HCT116 (cell line): Measurements from ENCODE around the gene CSAG2. TPM values are rescaled to one million over a fixed set of nuclear protein-coding genes. Genes with fewer than 3 reads are reported as not detected.

ENCODE experiments used
- ATAC-seq: fragments of 200-7000 bp; cut with Tn5 transposase; 2 replicates; pipeline ENCODE4 v1.9.1; 2020; ENCODE audit warnings: mild to moderate bottlenecking, moderate library complexity
- BruUV-seq: library from RNA; stranded (reverse); fragments of 400-500 nt; replicated peaks from 2 replicates; lab custom pipeline; 2021; lab: Mats Ljungman, UMichigan
- CTCF ChIA-PET: fragments of 300-600 bp; sonication (Branson Sonifier 250); formaldehyde crosslinking; loops from one replicate; lab custom pipeline; 2021; ENCODE audit warnings: antibody characterized with exemption; lab: Charles Lee
- POLR2A ChIA-PET: fragments of 300-600, 350-600 bp; sonication (Branson Sonifier 250); formaldehyde crosslinking; loops from one replicate; lab custom pipeline; 2021; ENCODE audit warnings: antibody characterized with exemption; lab: Charles Lee
- RAD21 ChIA-PET, 2 experiments: fragments of 300-600 bp; sonication (Branson Sonifier 250); formaldehyde crosslinking; loops; one replicate each; lab custom pipeline; 2023; ENCODE audit warnings: low total read pairs in 2 of 2; ENCODE audit not compliant: uncharacterized antibody in 2 of 2, unreplicated experiment in 2 of 2, low non-redundant PET in 1 of 2; lab: Charles Lee
- DNase-seq: peaks from one replicate; pipeline ENCODE4 v3.0.0-alpha.2; 2010; ENCODE audit warnings: low read depth, low spot score
- H2AFZ ChIP-seq: fragments of 200-600 bp; shearing (Covaris generic), sonication (generic); 2 replicates; pipeline ENCODE4 v1.6.1; 2017; ENCODE audit warnings: low read depth, mixed run types, mixed read lengths, antibody characterized with exemption, low read length; ENCODE audit not compliant: poor library complexity, severe bottlenecking
- H3K27ac ChIP-seq: 2 replicates; pipeline ENCODE4 v1.5.1; 2012; ENCODE audit warnings: low read depth, low read length
- H3K27me3 ChIP-seq: fragments of 200-600 bp; sonication (generic); 2 replicates; pipeline ENCODE4 v1.6.1; 2016; ENCODE audit warnings: mixed run types, low read length, mixed read lengths; ENCODE audit not compliant: insufficient read depth
- H3K36me3 ChIP-seq, 2 experiments: fragments of 200-500 bp in 1 of 2; fragments of 200-600 bp in 1 of 2; sonication (Bioruptor generic) in 1 of 2; sonication (generic) in 1 of 2; 2 replicates each; pipeline versions ENCODE4 v1.5.1 to v1.6.1; 2014 to 2016; ENCODE audit warnings: low read length in 2 of 2, inconsistent platforms in 1 of 2, mixed read lengths in 1 of 2, mixed run types in 1 of 2; ENCODE audit not compliant: insufficient read depth in 2 of 2, control insufficient read depth in 1 of 2
- H3K4me1 ChIP-seq, 2 experiments: fragments of 200-600 bp in 1 of 2; sonication (generic) in 1 of 2; 2 replicates each; pipeline versions ENCODE4 v1.5.1 to v1.6.1; 2012 to 2017; ENCODE audit warnings: low read length in 2 of 2, inconsistent platforms in 1 of 2, mild to moderate bottlenecking in 1 of 2, mixed read lengths in 1 of 2, mixed run types in 1 of 2, moderate library complexity in 1 of 2; ENCODE audit not compliant: insufficient read depth in 2 of 2, control insufficient read depth in 1 of 2
- H3K4me2 ChIP-seq: fragments of 200-600 bp; sonication (generic); 2 replicates; pipeline ENCODE4 v1.6.1; 2017; ENCODE audit warnings: mixed run types, low read length, mixed read lengths
- H3K4me3 ChIP-seq, 2 experiments: fragments of 200-600 bp in 1 of 2; sonication (generic) in 1 of 2; replicated peaks in 1 of 2; 2 replicates each; pipeline ENCODE4 v1.5.1; 2011 to 2016; ENCODE audit warnings: low read length in 2 of 2, control low read depth in 1 of 2, low read depth in 1 of 2, mild to moderate bottlenecking in 1 of 2, mixed read lengths in 1 of 2, mixed run types in 1 of 2
- H3K79me2 ChIP-seq: fragments of 200-600 bp; sonication (generic); 2 replicates; pipeline ENCODE4 v1.6.1; 2017; ENCODE audit warnings: mild to moderate bottlenecking, mixed run types, low read length, moderate library complexity, mixed read lengths; ENCODE audit not compliant: insufficient read depth
- H3K9ac ChIP-seq: fragments of 200-600 bp; sonication (generic); 2 replicates; pipeline ENCODE4 v1.6.1; 2016; ENCODE audit warnings: low read length, mixed read lengths
- H3K9me2 ChIP-seq: fragments of 200-600 bp; sonication (generic), shearing (Covaris generic); 2 replicates; pipeline ENCODE4 v1.6.1; 2017; ENCODE audit warnings: mixed run types, mild to moderate bottlenecking, moderate library complexity; ENCODE audit not compliant: insufficient read depth
- H3K9me3 ChIP-seq, 2 experiments: fragments of 200-500 bp in 1 of 2; fragments of 200-600 bp in 1 of 2; sonication (Bioruptor generic) in 1 of 2; sonication (generic) in 1 of 2; 2 replicates each; pipeline ENCODE4 v1.6.1; 2014 to 2017; ENCODE audit warnings: low read length in 2 of 2, mixed read lengths in 2 of 2, inconsistent platforms in 1 of 2, low read depth in 1 of 2, mild to moderate bottlenecking in 1 of 2, mixed run types in 1 of 2, moderate library complexity in 1 of 2; ENCODE audit not compliant: control insufficient read depth in 1 of 2, insufficient read depth in 1 of 2
- H4K20me1 ChIP-seq: fragments of 200-600 bp; sonication (generic), shearing (Covaris generic); 2 replicates; pipeline ENCODE4 v1.6.1; 2017; ENCODE audit warnings: mixed run types, mild to moderate bottlenecking, moderate library complexity; ENCODE audit not compliant: insufficient read depth
- CBX3 ChIP-seq: IDR thresholded peaks from 2 replicates; pipeline ENCODE4 v1.6.1; 2012; ENCODE audit warnings: low read depth
- EZH2 ChIP-seq: fragments of 200-600 bp; sonication (generic); IDR thresholded peaks from 2 replicates; pipeline ENCODE4 v1.6.1; 2017; ENCODE audit warnings: antibody characterized with exemption, mixed run types
- FOSL1 ChIP-seq: IDR thresholded peaks from 2 replicates; pipeline ENCODE4 v1.6.1; 2012; ENCODE audit warnings: low read depth
- POLR2A ChIP-seq: IDR thresholded peaks from 2 replicates; pipeline ENCODE4 v1.7.0; 2011; ENCODE audit warnings: borderline replicate concordance; ENCODE audit not compliant: insufficient read depth, insufficient read length; ENCODE audit errors: extremely low read depth
- POLR2AphosphoS5 ChIP-seq: IDR thresholded peaks from 2 replicates; pipeline ENCODE4 v1.6.1; 2011; ENCODE audit warnings: mild to moderate bottlenecking, low read depth, low read length, moderate library complexity
- RAD21 ChIP-seq: IDR thresholded peaks from 2 replicates; pipeline ENCODE4 v1.6.1; 2012; ENCODE audit warnings: low read depth, mild to moderate bottlenecking
- REST ChIP-seq: IDR thresholded peaks from 2 replicates; pipeline ENCODE4 v1.6.1; 2012; ENCODE audit warnings: low read depth
- SP1 ChIP-seq: IDR thresholded peaks from 2 replicates; pipeline ENCODE4 v1.6.1; 2012; ENCODE audit warnings: low read depth
- TCF7L2 ChIP-seq: IDR thresholded peaks from 2 replicates; pipeline ENCODE4 v1.7.0; 2011; ENCODE audit warnings: borderline replicate concordance, inconsistent platforms; ENCODE audit not compliant: insufficient read depth, insufficient read length; ENCODE audit errors: extremely low read depth
- YY1 ChIP-seq: IDR thresholded peaks from 2 replicates; pipeline ENCODE4 v1.6.1; 2011; ENCODE audit warnings: low read length, low read depth, moderate library complexity, mild to moderate bottlenecking; ENCODE audit not compliant: insufficient replicate concordance; ENCODE audit errors: extremely low read depth
- ZBTB33 ChIP-seq: IDR thresholded peaks from 2 replicates; pipeline ENCODE4 v1.6.1; 2011; ENCODE audit warnings: mild to moderate bottlenecking, low read length, moderate library complexity; ENCODE audit not compliant: insufficient replicate concordance; ENCODE audit errors: extremely low read depth
- ZFX ChIP-seq: fragments of 450-650 bp; IDR thresholded peaks from 2 replicates; pipeline ENCODE4 v1.6.1; 2017
- ZNF274 ChIP-seq: fragments of 200-500 bp; sonication (Bioruptor generic); IDR thresholded peaks from 2 replicates; pipeline ENCODE4 v1.6.1; 2014; ENCODE audit warnings: mild to moderate bottlenecking, low read depth, low read length, inconsistent platforms
- intact Hi-C: fragments of 100-400 bp; cut with micrococcal nuclease; formaldehyde crosslinking; loops from 2 replicates; pipeline ENCODE4 v1.10.0; 2022
- total RNA-seq: library from RNA; stranded (reverse); gene quantifications from one replicate; pipeline ENCODE4 v1.2.1, GENCODE V29; 2021; ENCODE audit not compliant: unreplicated experiment

Gene CSAG2
- total RNA-seq, 1 experiment from 2014 or later = not detected

GRCh38 chrX:152674135-152674534 is 34.9 kb downstream of the CSAG2 start:
- no TSS peak for BruUV-seq
- ChIA-PET CTCF (no interaction called here), POLR2A (no interaction called here), RAD21 (no interaction called here)
- Histone ChIP-seq H3K9ac (no peak overlapping the region), H3K9me2 (no peaks in the 10 kb centered on the region), H3K27ac (no peak overlapping the region), H3K9me3 (no peaks in the 10 kb centered on the region), H3K4me2 (no peak overlapping the region), H3K4me3 (no peak overlapping the region), H4K20me1 (no peaks in the 10 kb centered on the region), H3K4me1 (no peaks in the 10 kb centered on the region), H3K36me3 (no peaks in the 10 kb centered on the region), H3K79me2 (no peaks in the 10 kb centered on the region), H2AFZ (no peak overlapping the region), H3K27me3 (no peaks in the 10 kb centered on the region)
- DNase-seq = no peak
- TF ChIP-seq FOSL1 = no peak
- no peak for TF ChIP-seq CBX3
- no peak for TF ChIP-seq EZH2
- no peak for TF ChIP-seq POLR2A
- TF ChIP-seq POLR2AphosphoS5 = no peak
- TF ChIP-seq ZFX = no peak
- no peak for TF ChIP-seq YY1
- TF ChIP-seq RAD21 = no peak
- no peak for TF ChIP-seq ZNF274
- no peak for TF ChIP-seq SP1
- TF ChIP-seq REST = no peak
- TF ChIP-seq TCF7L2 = no peak
- TF ChIP-seq ZBTB33 = no peak
- intact Hi-C loops = no loop called here
- ATAC-seq = no peak
